GM04504 (cell line): Measurements from ENCODE around the gene AMMECR1.

Experiments used
- DNase-seq: peaks from one replicate; pipeline ENCODE4 v3.0.0-alpha.2; 2012; ENCODE audit warnings: low read depth

AMMECR1 gene

DNA sequence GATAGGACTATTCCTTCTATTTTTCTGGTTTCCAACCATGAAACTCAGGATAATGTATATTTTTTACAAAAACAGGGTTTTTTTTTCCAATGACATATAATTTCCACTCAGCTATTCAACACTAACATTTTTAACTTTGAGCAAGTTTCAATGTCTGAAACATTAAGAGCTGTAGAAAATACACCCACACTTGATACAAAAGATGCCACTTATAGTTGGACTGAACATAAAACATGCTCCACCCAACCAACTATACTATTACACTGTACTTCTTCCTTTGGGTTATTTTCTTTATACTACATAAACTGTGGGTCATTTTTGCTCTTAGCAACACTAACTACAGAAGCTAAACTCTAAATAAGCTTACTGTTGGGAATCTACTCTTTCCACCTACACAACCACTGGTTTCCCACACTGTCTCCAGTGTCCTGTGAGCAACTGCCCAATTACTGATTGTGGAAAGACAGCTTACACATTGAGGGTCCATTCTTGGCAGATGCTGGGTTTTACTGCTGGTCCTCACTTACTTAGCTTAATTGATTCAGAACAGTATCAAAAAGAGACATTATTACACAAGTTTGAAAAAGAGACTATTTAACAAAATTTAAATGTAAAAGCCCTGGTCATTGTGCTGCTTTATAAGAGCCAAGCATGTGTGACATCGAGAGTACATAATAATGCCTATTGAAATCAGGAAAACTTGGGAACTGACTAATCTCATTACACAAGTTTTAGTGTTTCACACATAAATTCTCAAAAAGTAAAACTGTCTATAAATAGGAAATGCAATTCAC, 6.3 kb downstream of the AMMECR1 start:
- DNase-seq: no peak

DNA sequence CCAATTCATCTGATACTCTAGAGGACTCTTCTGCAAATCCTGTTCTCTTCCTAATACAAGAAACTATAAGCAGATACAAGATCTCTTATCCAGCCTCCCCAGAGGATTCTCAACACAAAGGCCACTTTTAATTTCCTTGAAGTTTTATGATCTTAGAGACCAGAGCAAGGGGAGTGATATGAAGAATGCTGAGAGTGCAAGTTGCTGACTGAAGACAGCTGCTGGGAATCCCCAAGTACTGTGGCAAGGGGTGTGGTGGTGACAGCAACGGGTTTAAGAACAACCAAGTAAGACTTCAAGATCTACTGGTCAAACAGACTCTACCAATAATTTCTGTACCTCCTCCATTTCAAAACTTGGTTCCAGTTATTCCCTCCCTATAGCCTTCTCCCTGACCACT, 7.0 kb downstream of the AMMECR1 start:
- DNase-seq: no peak

DNA sequence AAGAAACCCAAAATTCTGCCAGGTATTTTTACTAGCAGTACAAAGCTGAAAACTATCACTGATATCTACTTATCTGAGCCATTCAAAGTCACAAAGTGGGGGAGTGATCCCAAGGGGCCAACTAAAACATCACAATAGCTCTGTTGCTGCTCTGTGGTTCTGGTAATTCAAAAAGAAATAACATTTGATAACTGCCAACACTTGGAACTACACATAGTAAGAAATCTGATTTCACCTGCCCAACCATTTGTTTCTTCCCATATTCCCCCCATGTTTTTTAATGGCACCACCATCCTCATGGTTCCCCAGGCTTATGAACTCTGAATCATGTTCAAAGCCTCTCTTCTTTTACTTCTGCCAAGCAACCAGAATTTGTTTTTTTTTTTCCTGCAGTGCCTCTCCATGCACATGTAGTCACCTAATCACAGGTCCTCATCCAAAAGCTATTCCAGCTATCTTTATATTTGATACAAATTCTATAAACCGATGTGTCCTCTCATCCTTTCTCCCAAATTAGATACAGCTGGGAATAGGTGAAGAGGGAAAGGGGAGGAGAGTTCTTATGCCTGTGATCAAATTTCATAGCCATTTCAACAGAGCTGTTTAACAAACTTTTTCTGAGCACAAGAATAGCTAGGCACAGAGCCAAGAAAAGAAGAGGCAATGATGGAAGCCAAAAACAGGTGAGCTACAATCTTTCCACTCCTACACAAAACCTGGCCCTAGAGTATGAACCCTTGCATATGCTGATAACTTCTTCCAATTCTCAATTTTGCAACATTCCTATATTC, 7.7 kb downstream of the AMMECR1 start:
- no peak for DNase-seq

DNA sequence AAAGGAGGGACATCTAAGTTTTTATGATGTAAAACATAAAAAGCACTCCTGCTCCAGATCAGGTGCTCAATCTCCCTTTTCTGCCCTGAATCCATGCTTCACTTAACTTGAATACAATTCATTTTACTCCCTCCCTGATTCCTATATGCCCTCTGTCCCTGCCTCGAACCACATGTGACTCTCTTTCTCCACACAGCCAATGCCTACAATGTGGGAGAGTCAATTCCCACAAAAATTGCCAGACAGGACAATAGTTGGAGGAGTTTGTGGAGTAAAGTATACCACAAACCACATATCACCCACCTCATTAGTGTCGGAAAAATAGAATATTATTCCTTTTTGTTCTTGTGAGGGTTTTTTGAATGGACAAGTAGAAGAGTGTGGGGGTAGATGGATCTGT, 9.7 kb downstream of the AMMECR1 start:
- DNase-seq: no peak

DNA sequence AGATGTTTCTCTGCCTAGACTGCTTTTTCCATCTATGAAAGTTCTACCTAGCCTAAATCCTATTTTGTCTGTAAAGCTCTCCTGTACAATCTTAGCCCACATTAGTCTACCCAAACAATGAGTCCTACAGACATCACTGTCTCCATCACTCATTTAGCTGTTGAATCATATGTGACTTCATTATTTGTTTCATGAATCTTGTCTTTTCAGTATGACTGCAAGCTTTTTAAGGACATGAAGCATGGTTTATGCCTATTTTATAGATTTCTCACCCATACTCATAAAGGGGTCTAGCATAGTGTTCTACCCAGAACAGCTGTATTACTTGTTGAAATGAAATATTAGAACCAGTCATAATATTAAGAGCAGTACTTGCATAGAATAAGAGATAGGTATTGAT, 13.0 kb downstream of the AMMECR1 start:
- DNase-seq: no peak

DNA sequence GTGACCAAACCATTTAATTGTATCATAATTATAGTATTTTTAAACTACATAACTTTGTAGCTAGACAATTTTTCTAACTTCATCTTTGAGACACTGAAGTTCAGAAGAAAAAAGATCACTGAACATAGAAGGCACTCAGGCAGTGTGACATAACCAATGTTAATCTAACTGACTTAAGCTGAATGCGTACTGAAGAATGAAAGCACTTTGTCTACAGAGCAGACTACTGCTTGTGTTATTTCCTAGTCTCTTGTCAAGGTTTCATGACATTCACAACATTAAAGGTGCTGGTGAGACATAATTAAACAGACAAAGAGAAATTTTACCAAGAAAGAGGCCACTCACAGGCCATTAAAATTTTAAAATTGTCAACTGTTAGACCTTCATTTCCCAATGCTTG, 13.5 kb downstream of the AMMECR1 start:
- DNase-seq: no peak

DNA sequence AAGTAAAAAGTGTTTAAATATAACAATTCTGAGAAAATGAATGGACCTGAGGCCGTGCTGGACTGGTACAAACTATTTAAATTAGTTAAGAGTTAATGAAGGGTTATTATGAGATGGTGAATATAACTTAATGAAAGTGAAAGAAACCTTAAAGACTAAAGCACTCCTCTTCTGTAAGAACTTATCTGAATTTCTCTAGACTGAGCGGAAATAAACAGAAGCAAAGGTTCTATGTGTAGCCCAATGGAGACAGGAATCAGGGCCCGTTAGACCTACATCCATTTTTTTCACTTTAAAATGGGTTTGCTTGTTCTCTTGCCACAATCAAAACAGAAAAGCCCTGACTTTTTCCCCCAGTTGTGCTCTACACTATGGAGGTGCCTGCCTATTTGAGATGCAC, 14.9 kb downstream of the AMMECR1 start:
- DNase-seq: no peak

DNA sequence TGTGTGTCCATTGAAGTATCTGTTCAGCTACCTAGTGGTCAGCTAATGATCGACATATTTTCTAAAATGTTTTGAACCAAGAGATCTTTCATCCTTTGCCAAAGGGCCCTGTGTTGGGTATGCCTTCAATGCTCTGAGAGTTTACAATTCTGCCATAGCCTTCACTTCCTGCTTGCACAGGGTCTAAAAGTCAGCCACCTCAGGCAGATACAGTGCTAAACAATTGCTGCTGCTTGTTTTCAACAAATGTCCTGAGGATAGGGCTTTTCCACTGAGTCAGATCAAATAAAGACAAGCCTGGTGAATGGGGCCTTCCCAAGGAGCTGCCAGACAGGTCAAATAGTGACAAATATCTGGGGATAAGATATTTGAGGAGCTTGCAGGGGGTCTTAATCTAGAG, 16.7 kb downstream of the AMMECR1 start:
- no peak for DNase-seq

DNA sequence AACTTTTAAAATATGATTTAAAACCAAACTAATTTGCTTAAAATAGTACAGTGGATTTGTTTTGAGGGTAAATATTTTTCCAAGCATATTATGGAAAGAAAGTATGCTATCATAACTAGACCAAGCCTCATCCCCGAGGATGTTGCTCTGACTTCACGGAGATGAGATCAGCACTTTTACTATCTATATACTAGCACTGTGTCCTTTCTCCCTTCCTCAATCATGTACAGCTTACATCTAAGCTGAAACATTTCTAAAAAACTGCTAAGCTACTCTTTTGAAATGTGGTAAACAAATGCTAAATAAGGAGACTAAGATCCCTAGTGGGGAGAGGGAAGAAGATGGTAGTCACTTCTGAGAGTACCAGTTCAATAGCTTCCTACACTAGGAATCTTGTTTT, 23.8 kb downstream of the AMMECR1 start:
- no peak for DNase-seq

DNA sequence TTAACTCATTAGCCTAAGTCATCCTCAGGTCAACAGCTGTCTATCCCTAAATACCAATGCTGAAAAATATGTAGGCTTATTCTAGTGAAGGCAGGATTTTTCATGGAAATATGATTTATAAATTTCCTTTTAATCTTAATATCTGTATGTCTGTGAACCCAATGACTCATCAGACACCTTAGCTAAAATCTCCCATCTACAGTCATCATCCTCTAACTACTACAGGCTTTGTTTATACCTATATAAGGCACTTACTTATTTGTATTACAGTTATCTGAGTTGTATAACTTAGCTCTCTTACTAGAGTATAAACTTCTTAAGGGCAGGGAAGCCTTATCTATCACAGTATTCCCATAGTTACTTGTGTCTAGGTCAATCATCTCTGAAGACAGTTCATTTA, 24.2 kb downstream of the AMMECR1 start:
- no peak for DNase-seq

DNA sequence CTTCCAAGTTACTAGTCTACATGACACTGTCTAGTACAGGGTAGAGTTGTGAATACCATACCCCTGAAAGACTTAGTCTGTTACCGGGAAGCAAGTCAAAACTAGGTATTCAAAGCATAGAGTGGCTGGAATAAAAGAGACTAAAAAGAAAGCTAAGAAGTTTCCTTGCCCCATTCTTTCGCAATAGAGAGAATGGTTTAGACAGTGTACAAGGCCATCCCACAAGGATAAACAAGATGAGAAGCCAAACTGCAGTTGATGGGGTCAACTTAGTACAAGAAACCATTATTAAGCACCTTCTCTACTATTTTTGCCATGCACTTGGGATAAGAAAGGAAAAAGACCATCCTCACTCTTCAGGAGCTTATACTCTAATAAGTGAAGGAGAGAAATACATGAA, 30.3 kb downstream of the AMMECR1 start:
- no peak for DNase-seq

DNA sequence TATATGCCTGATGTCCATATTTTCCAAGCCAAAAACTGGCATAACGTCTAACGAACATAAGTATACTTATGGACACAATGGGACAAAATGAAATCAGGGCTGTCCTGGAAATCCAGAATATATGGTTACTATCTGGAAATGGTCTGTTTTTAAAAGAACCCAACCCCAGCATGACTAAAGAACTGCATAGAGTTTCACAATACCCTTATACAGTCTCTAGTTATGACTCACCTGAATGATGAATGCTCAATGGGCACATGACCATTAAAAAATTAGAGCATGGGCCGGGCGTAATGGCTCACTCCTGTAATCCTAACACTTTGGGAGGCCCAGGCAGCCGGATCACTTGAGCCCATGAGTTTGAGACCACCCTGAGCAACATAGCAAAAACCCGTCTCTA, 31.8 kb downstream of the AMMECR1 start:
- peak; percentile 60 for DNase-seq

DNA sequence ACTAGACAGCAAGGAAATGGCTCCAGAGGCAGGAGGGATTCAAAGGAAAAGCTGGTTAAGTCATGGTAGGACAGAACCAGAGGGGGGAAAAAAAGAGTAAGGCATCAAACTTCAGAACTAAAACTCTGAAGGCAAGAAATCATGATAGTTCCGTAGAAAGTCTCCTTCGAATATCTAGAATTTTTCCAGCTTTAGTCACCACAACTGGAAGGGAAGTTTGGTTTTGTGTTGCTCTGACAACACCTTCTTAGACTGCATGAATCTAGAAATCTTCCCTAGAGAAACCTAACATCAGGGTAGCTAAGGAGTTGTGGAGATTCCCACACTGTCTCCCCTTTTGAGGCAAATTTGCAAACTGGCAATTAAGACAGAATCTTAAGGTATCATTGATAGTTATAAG, 33.7 kb downstream of the AMMECR1 start:
- DNase-seq: peak; percentile 73

DNA sequence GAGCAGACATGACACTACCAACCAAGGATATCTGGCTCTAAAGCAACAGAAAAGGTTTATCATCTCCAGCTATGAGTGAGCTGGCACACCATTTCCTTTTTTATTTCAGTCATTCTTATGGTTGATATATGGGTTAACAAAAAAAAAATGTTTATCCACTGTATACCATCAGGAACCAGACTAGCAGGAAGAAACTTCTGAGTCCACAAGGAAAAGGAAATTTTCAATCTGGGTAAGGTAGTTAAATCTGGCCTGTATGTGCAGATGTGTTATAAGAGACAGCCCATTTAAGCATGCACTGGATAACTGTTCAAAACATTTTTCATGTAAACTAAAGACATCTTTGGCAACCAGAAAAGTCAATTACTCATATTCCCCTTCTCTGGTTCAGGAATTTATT, 35.0 kb downstream of the AMMECR1 start:
- DNase-seq: no peak

DNA sequence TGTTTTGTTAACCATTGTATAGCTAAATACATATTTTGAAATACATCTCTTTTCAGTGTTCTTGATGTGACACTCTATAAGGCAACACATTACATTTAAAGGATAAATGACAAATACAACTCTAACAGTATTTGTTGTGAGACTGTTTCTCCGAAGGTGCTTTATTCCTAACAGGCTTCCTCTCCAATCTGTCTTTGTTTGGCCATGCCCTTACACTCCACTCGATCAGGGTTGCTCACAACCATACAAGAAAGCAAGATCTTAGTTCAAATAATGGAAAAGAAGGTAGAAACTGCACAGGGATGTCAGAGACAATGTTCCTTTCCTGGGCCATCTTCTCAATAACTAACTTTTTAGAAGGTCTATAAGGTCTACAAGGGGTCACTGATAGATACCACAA, 36.5 kb downstream of the AMMECR1 start:
- DNase-seq: no peak

DNA sequence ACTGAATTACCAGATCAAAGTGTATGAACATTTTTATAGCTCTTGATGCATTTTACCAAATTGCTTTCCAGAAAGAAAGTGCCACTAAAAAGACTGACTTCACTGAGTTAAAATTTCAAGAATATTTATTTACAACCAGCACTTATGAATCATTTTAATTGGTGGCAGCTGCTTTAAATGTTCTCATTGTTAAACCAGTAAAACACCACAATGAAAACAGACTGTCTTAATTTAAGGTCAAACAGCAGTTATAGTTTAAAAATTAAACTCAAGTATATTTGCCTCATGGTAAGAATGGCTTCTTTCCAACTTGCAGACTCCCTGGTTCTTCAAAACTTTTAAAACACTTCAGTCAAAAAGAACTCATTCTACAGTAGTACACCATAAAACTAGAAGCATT, 36.9 kb downstream of the AMMECR1 start:
- DNase-seq: peak; percentile 62

DNA sequence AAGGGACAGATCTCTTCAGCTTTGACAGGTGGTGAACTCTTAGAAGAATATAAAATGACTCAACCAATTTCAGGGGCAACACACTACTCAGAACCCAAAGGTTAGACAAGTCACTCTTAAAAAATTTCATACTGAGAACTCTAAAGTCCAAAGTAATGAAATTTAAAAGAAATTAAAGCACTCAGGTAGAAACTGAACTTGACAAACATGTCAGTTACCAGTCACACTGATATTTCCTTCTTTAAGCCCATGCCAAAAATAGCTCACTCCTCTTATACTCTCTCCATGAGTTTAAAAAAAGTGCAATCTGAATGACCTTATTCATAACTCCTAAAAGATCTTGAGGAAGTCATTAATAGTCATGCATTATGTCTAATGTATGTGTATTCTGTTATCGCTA, 40.3 kb downstream of the AMMECR1 start:
- no peak for DNase-seq

DNA sequence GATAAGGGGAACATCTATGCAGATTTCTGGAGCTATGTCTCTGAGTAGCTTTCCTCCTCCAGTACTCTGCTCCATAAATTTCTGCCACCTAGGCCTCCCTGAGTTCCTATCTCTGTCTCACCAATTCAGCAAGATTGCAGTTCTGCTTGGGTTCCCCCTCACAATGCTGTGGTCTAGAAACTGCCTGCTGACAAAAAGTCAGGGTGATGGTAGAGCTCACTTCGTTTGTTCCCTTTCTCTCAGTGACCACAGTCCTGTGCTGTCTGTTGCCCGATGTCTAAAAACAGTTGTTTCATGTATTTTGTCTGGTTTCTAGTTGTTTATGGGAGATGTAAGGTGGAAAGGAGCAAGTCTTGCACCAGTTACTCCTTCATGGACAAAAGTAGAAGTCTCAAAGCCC, 41.1 kb downstream of the AMMECR1 start:
- no peak for DNase-seq

DNA sequence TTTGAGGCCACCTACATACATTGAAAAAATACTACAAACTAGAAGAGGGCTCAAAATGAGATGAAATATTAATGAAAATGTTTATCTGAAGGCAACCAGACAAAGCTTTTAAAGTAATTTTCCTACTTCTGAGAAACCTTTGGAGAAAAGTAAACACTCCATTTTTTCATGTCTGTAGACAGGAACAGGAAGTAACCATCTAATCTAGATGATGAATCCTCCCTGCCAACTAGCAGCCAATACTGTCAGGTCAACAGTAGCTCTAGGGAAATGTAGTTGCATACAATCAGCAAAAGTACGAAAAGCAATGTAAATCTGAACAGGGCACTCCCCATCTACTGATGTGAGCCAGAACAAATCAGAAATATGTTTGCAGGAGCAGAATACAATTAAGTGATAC, 49.0 kb downstream of the AMMECR1 start:
- DNase-seq: no peak

DNA sequence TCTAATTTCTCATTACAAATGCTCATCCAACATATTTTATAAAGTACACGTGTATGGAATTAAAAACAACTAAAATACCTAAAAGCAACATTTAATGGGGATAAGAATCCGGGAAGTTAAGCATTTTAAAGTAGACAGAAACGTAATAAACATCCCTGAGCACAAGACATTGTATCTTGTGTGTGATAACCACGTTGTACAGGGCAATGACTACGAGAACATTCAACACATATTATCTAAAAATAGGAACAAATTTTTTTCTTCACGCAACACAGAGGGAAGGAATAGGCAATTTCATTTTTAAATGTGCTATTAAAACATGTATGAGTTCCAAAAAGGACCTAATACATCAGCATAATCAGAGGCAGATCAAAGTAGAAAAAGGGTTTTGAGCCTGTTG, 49.5 kb downstream of the AMMECR1 start:
- DNase-seq: no peak

DNA sequence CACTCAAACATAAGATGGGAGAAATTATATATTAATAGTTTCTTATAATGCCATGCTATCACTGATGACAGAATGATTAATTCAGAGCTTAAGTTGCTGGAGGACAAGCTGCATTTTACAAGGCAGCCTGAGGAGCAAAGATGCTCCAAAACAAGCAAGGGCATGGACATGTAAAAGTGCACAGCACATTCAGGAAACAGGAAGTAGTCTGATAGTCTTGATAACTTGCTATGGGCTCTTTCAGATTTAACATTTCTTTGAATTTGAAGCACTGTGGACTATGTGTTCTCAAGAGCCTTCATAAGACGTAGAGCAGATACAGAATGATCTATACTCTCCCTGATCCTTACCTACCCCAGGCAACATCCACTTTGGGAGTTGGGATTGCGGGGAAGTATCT, 50.0 kb downstream of the AMMECR1 start:
- no peak for DNase-seq

DNA sequence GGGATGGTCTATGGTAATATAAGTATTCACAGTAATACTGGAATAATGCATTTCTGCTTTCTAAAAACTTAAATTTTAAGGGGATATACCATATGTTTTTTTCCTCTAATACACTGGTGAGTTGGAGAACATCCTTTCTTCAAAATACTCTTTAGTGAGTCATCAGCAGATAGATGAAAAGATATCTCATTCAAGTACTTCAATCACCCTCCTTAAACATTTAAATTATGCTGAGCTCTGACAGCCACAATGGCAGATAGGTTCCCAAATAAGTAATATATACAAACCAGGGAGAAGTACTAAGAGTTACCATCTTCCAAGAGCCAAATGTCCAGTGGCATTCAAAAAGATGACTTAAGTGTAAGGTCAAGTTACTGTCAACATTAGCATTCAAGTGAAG, 52.2 kb downstream of the AMMECR1 start:
- no peak for DNase-seq

DNA sequence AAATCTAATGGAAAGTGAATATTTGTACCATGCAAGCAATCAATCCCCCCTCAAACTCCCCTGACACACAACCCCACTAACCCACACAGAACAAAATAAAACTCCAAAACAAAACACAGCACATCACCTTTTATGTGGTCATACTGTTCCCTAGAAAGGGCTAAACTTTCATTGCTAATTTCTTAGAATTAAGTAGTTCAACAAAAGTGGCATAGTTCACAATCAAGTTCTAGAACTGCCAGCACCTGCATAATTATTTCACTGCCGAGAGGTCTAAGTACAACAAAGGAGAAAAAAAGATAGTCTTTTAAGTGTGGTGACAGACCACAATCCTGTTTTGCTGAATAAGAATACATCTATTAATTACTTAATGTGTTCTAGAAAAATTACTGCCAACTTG, 58.8 kb downstream of the AMMECR1 start:
- DNase-seq: no peak

DNA sequence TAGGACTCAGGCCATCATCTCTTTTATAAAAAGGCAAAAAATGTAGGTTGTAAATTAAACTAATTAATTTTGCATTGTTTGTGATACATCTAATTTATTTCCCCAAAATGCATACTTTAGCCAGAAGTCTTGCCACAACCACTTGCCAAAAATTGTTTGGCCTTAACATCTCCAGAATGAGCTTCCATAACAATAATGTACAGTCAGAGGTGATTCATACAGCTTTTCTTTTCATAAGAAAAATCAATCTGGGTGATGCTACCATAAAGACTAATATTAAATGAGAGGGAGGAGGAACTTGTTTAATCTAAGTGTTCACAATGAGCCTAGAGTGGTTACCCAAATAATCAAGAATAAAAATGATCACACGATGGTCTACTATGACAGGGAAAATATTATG, 59.3 kb downstream of the AMMECR1 start:
- no peak for DNase-seq
